Adipocyte (in vitro differentiated cells): ENCODE measurements around the gene BFSP1.

Experiments used
- DNase-seq: peaks from one replicate; pipeline ENCODE4 v3.0.0-alpha.2; 2015; ENCODE audit warnings: low read depth
- H3K27me3 ChIP-seq: replicated peaks from 2 replicates; pipeline ENCODE4 v1.7.0; 2013; ENCODE audit warnings: mild to moderate bottlenecking, low read length, moderate library complexity; ENCODE audit not compliant: control insufficient read depth, insufficient read depth
- H3K36me3 ChIP-seq: 2 replicates; pipeline ENCODE4 v1.7.0; 2013; ENCODE audit warnings: low read length, mild to moderate bottlenecking, moderate library complexity; ENCODE audit not compliant: control insufficient read depth, insufficient read depth, severe bottlenecking
- H3K4me1 ChIP-seq: 2 replicates; pipeline ENCODE4 v1.7.0; 2013; ENCODE audit warnings: mild to moderate bottlenecking, low read length, moderate library complexity; ENCODE audit not compliant: control insufficient read depth, insufficient read depth
- H3K4me3 ChIP-seq: 2 replicates; pipeline ENCODE4 v1.7.0; 2013; ENCODE audit warnings: mild to moderate bottlenecking, low read length, moderate library complexity
- H3K9ac ChIP-seq: 2 replicates; pipeline ENCODE4 v1.7.0; 2013; ENCODE audit warnings: mild to moderate bottlenecking, low read length, moderate library complexity
- H3K9me3 ChIP-seq: 2 replicates; pipeline ENCODE4 v1.7.0; 2013; ENCODE audit warnings: mild to moderate bottlenecking, low read length, moderate library complexity; ENCODE audit not compliant: control insufficient read depth

Gene BFSP1

DNA sequence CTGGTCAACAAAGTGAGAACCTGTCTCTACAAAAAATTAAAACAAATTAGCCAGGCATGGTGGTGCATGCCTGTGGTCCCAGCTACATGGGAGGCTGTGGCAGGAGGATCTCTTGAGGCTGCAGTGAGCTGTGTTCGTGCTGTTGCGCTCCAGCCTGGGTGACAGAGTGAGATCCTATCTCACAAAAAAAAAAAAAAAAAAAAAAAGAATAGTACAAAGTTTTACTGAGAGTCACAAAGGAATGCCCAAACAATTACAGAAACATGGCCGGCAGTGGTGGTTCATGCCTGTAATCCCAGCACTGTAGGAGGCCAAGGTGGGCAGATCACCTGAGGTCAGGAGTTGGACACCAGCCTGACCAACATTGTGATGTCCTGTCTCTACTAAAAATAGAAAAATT, 23.9 kb upstream of the BFSP1 start:
- peaks cover 26% of the 10 kb centered on the region for H3K4me1 ChIP-seq

DNA sequence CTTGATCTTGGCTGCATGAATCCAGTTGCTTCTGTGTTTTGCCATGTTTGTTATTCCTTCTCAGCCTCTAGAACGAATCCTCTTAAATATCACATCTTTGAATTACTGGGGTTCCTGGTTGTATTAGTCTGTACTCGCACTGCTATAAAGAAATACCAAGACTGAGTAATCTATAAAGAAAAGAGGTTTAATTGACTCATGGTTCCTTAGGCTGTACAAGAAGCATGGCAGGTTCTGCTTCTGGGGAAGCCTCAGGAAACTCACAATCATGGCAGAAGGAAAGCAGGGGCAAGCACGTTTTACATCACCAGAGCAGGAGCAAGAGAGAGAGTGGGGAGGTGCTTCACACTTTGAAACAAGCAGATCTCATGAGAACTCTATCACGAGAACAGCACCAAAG, 18.0 kb upstream of the BFSP1 start:
- H3K36me3 ChIP-seq = no peaks in the 10 kb centered on the region
- H3K4me1 ChIP-seq = peaks cover 3% of the 10 kb centered on the region
- no peak for DNase-seq
- no peaks in the 10 kb centered on the region for H3K27me3 ChIP-seq
- no peak overlapping the region for H3K4me3 ChIP-seq
- H3K9me3 ChIP-seq = no peaks in the 10 kb centered on the region
- H3K9ac ChIP-seq = no peak overlapping the region

More for the DNA sequence above, 23.9 kb upstream of the BFSP1 start:
- Histone ChIP-seq H3K36me3 (no peaks in the 10 kb centered on the region), H3K9ac (no peak overlapping the region), H3K9me3 (no peaks in the 10 kb centered on the region), H3K4me3 (no peak overlapping the region), H3K27me3 (no peaks in the 10 kb centered on the region)
- DNase-seq = no peak

DNA sequence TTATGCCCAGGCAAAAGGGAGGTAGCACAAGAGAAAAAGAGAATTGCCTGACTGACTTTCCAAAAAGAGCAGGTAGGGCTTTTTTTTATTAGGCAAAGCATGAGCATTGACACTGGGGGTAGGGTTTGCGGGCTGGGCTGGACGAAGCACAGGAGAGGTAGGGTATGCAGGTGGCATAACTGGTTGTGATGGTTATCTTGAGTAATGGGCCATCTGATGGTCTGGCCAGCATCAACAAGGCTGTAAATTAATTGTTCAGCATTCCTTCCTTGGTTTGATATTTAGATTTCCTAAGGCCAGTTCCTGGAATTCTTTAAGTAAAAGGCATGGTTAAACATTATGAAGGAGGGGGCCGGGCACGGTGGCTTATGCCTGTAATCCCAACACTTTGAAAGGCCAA, 13.9 kb upstream of the BFSP1 start:
- no peak for DNase-seq
- Histone ChIP-seq H3K9ac (no peak overlapping the region), H3K36me3 (no peaks in the 10 kb centered on the region), H3K4me1 (peaks cover 26% of the 10 kb centered on the region), H3K9me3 (no peaks in the 10 kb centered on the region), H3K27me3 (no peaks in the 10 kb centered on the region), H3K4me3 (no peak overlapping the region)

- H3K9ac ChIP-seq = peak overlapping the region; percentile 63
- H3K4me1 ChIP-seq = peaks cover 26% of the 10 kb centered on the region
- no peaks in the 10 kb centered on the region for H3K36me3 ChIP-seq
- peak overlapping the region; percentile 41 for H3K4me3 ChIP-seq
- H3K9me3 ChIP-seq = no peaks in the 10 kb centered on the region
- DNase-seq = peak; percentile 92
- no peaks in the 10 kb centered on the region for H3K27me3 ChIP-seq
Observed at GRCh38 chr20:17543531-17544131, 12.5 kb upstream of the BFSP1 start.

- Histone ChIP-seq H3K4me3 (peak overlapping the region; percentile 41), H3K27me3 (no peaks in the 10 kb centered on the region), H3K4me1 (peaks cover 26% of the 10 kb centered on the region), H3K36me3 (no peaks in the 10 kb centered on the region), H3K9me3 (no peaks in the 10 kb centered on the region), H3K9ac (peak overlapping the region; percentile 63)
- DNase-seq = peak; percentile 92
Observed at GRCh38 chr20:17542993-17543412, 11.8 kb upstream of the BFSP1 start.

- no peaks in the 10 kb centered on the region for H3K36me3 ChIP-seq
- no peaks in the 10 kb centered on the region for H3K9me3 ChIP-seq
- H3K4me1 ChIP-seq = peaks cover 26% of the 10 kb centered on the region
- H3K9ac ChIP-seq = peak overlapping the region; percentile 45
- H3K4me3 ChIP-seq = peak overlapping the region; percentile 24
- no peaks in the 10 kb centered on the region for H3K27me3 ChIP-seq
- DNase-seq = no peak
Observed at GRCh38 chr20:17542481-17542880, 11.3 kb upstream of the BFSP1 start.

DNA sequence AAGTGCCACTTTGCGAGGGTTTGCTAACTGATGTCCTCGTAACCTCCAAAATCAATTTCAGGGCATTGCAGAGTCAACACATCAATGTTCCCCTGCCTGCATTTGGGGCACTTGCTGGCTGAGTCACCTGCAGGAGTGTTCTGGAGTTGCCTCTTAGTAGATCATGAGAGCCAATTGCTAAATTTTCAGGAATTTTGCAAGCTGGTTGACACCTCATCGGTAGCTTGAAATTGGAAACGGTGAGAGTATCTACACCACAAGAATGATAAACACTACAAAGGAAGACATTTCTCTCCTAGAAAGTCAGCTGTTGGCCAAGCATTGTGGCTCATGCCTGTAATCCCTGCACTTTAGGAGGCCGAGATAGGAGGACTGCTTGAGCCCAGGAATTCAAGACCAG, 10.8 kb upstream of the BFSP1 start:
- Histone ChIP-seq H3K36me3 (no peaks in the 10 kb centered on the region), H3K4me1 (peaks cover 26% of the 10 kb centered on the region), H3K27me3 (no peaks in the 10 kb centered on the region), H3K9ac (no peak overlapping the region), H3K4me3 (no peak overlapping the region), H3K9me3 (no peaks in the 10 kb centered on the region)
- DNase-seq = peak; percentile 46

GRCh38 chr20:17541596-17541995, 10.4 kb upstream of the BFSP1 start:
- H3K9me3 ChIP-seq = no peaks in the 10 kb centered on the region
- no peak overlapping the region for H3K4me3 ChIP-seq
- no peaks in the 10 kb centered on the region for H3K27me3 ChIP-seq
- H3K36me3 ChIP-seq = no peaks in the 10 kb centered on the region
- H3K4me1 ChIP-seq = peaks cover 26% of the 10 kb centered on the region
- DNase-seq = no peak
- no peak overlapping the region for H3K9ac ChIP-seq

- Histone ChIP-seq H3K9me3 (no peaks in the 10 kb centered on the region), H3K4me1 (peaks cover 18% of the 10 kb centered on the region), H3K36me3 (no peaks in the 10 kb centered on the region), H3K9ac (no peak overlapping the region), H3K27me3 (no peaks in the 10 kb centered on the region), H3K4me3 (no peak overlapping the region)
- no peak for DNase-seq
Observed at GRCh38 chr20:17538517-17539170, 7.5 kb upstream of the BFSP1 start.

DNA sequence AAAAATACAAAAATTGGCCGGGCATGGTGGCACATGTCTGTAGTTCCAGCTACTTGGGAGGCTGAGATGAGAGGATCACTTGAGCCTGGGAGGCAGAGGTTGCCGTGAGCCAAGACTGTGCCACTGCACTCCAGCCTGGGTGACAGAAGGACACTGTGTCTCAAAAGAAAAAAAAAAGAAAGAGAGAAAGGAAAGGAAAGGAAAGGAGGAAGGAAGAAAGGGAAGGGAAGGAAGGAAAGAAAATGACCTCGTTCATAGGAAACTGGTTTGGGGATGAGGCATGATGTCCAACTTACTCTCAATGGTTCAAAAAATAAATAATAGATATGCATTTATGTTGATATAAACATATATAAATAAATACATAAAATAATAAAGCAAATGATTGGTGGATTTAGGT, 6.8 kb upstream of the BFSP1 start:
- no peaks in the 10 kb centered on the region for H3K9me3 ChIP-seq
- no peaks in the 10 kb centered on the region for H3K36me3 ChIP-seq
- no peak overlapping the region for H3K9ac ChIP-seq
- no peaks in the 10 kb centered on the region for H3K27me3 ChIP-seq
- no peak for DNase-seq
- peaks cover 11% of the 10 kb centered on the region for H3K4me1 ChIP-seq
- H3K4me3 ChIP-seq = no peak overlapping the region

GRCh38 chr20:17536944-17537444, 5.8 kb upstream of the BFSP1 start:
- no peaks in the 10 kb centered on the region for H3K27me3 ChIP-seq
- no peaks in the 10 kb centered on the region for H3K9me3 ChIP-seq
- peaks cover 3% of the 10 kb centered on the region for H3K4me1 ChIP-seq
- no peak overlapping the region for H3K9ac ChIP-seq
- no peaks in the 10 kb centered on the region for H3K36me3 ChIP-seq
- peak; percentile 93 for DNase-seq
- H3K4me3 ChIP-seq = no peak overlapping the region
